NOMO-1 treated with dmso at 0.1 percent for 144 hours (cell line): ENCODE measurements around the gene ZFYVE9.

Experiments used
- DNase-seq: peaks from one replicate; lab custom pipeline; 2025; ENCODE audit not compliant: unreplicated experiment; lab: John Stamatoyannopoulos, UW

The ZFYVE9 gene

GRCh38 chr1:52328615-52329014, 186.7 kb downstream of the ZFYVE9 start:
- no peak for DNase-seq

GRCh38 chr1:52332411-52332810, 190.5 kb downstream of the ZFYVE9 start:
- no peak for DNase-seq

DNA sequence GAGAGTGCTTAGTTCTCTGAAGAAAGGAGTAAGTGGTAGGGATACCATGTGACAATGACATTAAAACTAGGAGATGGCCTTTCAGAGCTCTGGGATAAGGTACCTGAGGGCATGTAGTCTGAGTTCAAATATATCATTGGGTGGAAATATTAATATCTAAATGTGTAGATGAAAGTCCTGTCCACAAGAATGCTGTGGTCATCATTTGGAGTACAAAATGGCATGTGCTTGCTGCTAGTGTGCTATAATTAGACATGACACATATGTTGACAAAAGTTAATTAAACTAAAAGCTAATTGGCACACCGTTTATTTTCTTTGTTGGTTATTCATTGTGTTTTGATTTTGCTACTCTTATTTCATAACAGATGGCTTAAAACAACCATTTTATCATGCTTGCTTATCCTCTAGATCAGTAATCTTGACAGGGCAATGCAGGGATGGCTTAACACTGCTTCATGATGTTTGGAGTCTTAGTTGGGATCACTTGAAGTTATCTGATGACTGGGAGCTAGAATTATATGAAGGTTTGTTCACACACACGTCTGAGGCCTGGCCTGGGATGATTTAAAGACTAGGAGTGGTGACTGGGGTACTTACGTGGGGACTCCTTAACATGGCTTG, 193.1 kb downstream of the ZFYVE9 start:
- DNase-seq: no peak

- no peak for DNase-seq
Observed at GRCh38 chr1:52337439-52337838, 195.6 kb downstream of the ZFYVE9 start.

DNA sequence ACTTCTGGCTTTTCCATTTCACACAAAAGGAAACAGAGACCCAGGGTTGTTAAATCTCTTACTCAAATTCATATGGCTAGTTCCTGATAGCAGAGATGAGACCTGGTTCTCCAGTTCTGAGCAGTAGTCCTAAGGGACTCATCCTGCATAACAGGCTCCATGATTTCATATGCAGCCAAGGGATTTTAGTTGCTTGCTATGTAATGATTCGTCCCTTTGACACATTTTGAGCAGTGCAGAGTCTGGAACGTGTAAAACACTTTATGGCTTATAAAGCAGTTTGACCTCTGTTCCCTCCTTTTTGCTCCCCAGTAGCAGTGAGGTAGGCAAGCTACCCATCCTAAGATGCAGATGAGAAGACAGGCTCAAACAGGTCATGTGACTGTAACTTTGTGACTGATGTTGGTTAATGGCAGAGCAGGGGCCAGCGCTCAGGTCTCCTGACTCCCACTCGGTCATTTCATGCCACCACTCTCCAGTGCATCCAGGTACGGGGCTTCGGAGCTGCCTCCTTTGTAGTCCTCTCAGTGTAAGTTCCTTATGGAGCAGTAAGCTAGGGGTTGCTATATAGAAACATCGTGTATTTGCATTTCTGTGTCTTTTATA, 199.9 kb downstream of the ZFYVE9 start:
- DNase-seq: no peak

DNA sequence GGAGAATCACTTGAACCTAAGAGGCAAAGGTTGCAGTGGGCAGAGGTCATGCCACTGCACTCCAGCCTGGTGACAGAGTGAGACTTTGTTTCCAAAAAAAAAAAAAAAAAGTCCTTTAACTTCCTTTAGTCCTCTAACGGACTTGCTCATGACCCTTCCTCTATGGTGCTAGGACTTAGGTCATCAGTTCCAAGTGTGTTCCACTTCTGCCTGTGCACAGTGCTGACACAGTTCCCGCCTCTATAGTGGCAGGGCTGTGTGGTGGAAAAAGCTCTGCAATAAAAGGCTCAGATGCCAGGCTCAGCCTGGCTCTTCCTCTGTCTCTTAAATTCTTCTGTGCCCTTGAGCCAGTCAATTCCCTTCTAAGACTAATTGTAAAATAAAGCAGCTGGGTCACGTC, 202.1 kb downstream of the ZFYVE9 start:
- no peak for DNase-seq

DNA sequence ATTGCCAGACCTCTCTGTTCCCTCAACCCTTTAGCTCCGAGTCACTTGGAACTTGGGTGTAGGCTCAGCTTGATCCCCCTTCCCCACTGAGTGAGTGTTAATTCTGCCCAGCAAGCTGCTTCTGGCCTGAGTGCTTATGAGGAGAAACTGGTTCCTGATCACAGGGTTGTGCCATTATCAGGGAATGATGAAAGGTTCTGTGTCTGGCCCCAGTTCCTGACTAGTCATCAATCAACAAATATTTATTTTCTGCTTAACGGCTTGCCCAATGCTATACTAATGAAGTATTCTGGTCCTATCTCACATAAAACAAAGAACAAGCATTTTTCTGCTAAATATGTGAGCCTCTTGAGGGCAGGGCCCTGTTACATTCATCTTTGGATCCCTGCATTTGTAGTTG, 203.4 kb downstream of the ZFYVE9 start:
- DNase-seq: no peak

GRCh38 chr1:52346653-52347052, 204.8 kb downstream of the ZFYVE9 start:
- no peak for DNase-seq

- no peak for DNase-seq
Observed at GRCh38 chr1:52348704-52349300, 206.9 kb downstream of the ZFYVE9 start.

DNA sequence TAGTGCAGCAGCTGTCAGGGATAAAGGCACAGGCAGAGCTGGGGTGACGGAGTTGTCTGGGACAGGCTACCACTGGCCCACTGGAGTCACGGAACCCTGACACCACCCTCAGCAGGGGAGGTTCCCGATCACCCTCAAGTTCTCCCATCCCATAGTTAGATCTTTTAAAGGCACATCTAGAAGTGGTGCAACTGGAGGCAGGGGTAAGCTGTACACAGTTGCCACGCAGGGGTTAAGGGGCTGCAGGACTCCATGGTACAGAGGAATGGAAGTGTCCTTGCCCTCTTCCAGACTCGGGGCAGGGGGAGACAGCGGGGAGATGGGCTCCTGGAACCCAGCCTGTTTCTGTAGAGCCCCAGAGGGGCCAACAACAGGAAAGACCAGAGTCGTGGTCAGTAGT, 210.8 kb downstream of the ZFYVE9 start:
- DNase-seq: no peak

GRCh38 chr1:52355436-52355835, 213.5 kb downstream of the ZFYVE9 start:
- no peak for DNase-seq

DNA sequence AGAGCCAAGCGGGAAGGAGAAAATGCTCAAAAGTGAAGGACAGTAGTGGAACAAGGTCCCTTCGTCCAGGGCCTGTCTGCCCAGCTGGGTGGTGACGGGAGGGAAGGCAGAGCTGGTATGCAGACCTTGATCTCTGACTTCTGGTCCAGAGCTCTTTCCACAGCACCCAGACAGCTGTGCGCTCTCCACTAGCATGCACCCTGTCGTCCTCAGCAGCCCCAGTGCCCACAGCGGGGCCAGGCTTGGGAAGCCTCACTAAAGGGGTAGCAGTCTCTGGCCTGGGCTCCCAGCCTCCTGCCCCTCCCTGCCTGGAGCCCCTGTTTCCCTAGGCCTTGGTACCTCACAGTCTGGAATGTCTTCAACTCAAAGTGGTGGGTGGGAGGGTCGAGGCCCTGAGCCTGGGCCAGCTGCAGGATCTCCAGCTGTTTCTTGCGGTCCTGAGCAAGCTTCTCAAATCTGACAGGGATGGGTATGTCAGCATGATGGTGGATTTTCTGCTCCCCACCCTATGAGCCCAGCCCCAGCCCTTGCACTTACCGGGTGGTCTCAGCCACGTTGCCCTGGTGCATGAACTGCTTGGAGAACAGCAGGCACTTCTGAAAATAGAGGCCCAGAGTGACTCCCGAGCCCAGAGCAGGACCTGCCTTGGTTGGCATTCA, 214.1 kb downstream of the ZFYVE9 start:
- no peak for DNase-seq

- no peak for DNase-seq
Observed at GRCh38 chr1:52356818-52357355, 215.0 kb downstream of the ZFYVE9 start.

DNA sequence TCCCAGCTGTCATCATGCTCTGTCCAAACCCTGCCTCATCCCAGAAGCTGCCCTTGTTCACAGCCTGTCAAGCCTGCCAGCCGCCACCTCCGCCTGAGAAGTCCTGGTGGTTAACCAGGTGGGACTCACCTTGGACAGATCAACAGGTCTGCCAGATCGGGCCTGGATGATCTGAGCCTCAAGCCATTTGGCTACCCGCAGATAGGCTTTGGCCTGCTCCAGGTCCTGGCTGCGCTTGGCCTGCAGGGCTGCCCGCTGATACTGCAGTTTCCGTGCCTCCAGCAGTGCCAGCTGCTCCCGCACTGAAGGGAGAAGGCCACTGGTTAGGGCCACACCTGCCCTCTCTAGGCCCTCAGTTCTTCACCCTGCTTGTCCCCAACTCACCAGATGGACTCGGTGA, 215.5 kb downstream of the ZFYVE9 start:
- no peak for DNase-seq

GRCh38 chr1:52358851-52359497, 217.1 kb downstream of the ZFYVE9 start:
- no peak for DNase-seq

DNA sequence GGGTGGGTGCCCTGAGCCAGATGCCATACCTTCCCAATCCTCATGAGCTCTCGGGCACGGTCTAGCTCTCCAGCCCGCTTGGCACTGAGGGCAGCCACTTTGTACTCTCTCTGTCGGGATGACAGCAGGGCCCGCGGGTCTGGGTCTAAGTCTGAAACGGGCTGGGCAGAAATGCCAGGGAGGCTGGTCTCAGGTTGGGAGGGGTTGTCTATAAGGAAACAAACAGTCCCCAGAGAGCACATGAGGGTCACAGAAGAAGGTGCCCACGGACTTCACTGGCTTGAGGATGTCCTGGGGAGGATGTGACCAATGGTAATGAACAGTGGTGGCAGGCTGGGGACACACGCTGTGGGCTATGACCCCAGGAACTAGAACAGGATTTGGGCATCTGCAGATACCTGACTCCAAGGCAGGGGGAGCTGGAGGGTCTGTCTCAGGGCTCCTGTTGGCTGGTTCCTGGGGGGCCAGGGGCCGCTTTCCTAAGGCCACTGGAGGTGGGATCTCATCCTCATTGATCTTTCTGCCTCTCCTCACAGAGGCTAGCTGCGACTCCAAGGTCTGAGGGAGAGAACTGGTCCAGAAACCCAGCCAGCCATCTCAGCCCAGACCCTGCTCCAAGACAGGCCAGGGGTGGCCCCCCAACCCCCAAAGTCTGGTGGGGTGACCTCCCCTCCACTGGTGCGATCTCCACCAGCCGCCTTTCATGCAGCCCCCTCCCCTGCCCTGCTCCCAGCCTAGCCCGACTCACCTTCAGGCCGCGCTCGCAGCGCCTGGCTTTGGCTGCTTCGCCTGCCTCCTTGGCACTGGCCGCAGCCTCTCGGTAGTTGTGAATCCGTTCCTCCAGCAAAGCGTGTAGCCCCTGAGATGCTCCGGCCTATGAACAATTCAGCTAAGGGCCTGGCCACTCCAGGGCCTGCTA, 218.0 kb downstream of the ZFYVE9 start:
- no peak for DNase-seq

GRCh38 chr1:52360595-52360968, 218.7 kb downstream of the ZFYVE9 start:
- DNase-seq: no peak

- no peak for DNase-seq
Observed at GRCh38 chr1:52364235-52364839, 222.4 kb downstream of the ZFYVE9 start.

DNA sequence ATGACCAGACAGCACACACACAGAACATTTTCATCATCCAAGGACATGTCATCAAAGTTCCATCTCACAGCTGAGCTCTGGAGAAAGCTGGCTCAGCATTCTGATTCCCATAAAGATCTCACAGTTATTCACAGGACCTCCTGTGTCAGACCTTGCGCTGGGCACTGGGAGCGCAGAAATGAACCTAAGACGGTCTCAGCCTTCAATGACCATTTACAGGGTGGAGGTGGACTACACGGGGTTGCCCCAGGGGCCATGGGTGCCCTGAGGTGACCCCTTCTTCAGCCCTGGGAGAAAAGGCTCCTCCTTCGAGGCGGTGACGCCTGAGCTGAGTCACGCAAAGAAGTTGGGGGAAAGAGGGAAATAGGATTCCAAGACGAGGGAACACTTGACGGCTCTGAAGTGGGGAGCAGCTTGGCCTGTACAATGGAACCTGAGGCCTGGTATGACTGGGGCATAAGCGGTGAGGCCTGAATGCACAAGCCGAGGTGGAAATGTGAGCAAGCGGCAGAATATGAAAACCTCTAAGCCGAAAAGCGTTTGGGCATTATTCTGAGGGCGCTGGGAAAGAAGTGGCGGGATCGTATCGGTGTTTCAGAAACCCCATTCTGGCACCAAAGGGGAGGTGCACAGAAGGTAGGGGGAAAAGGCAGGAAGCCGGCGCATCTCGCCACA, 223.3 kb downstream of the ZFYVE9 start:
- no peak for DNase-seq
